ENCODE results near the gene LDHAL6B. TPM values are rescaled to one million over a fixed set of nuclear protein-coding genes. Genes with fewer than 3 reads are reported as not detected.

LDHAL6B gene
- total and polyA plus RNA-seq, 8 donors, result 0.09 to 0.17 (median 0.15) TPM; not detected in 4

Small RNA genes lying within 50 kb of the gene (microRNA-seq; reads per million reads assigned to microRNA genes)
- gene MIR2116, result 2.3 to 3.7 reads per million in 2 donors

Other genes starting within 250 kb of the LDHAL6B start
- gene RNF111, start 219.2 kb upstream of the LDHAL6B start, total RNA-seq, result 10 to 100 TPM; 34.1 to 38.9 TPM
- 10 to 100 TPM; 36.4 to 40.6 (median 39.2) TPM for gene RNF111, start 219.2 kb upstream of the LDHAL6B start, polyA plus RNA-seq (ENCODE audit: insufficient read length in 6 of 6)
- gene CCNB2, start 101.7 kb upstream of the LDHAL6B start, total RNA-seq, result 10 to 100 TPM in 1 of 2 donors, 1 to 10 TPM in 1; 3.3 to 11.0 TPM
- 10 to 100 TPM; 26.5 to 70.1 (median 37.2) TPM for gene CCNB2, start 101.7 kb upstream of the LDHAL6B start, polyA plus RNA-seq (ENCODE audit: insufficient read length in 6 of 6)
- gene MYO1E, start 166.0 kb downstream of the LDHAL6B start, total RNA-seq, result 100 to 1,000 TPM in 1 of 2 donors, 10 to 100 TPM in 1; 75.7 to 101 TPM
- 10 to 100 TPM; 31.4 to 42.3 (median 38.7) TPM for gene MYO1E, start 166.0 kb downstream of the LDHAL6B start, polyA plus RNA-seq (ENCODE audit: insufficient read length in 6 of 6)
- gene FAM81A, start 231.3 kb downstream of the LDHAL6B start, total RNA-seq, result 1 to 10 TPM; 1.9 to 2.2 TPM
- gene FAM81A, start 231.3 kb downstream of the LDHAL6B start, polyA plus RNA-seq (ENCODE audit: insufficient read length in 6 of 6), result 1 to 10 TPM; 2.5 to 5.0 (median 3.7) TPM